Activated CD4-positive, CD25-positive, alpha-beta regulatory T cell treated with anti-CD3 and anti-CD28 coated beads, Interleukin-2, amount 50 U/mL, for 72 hours (primary cell): ENCODE measurements around the gene LRIT2.

Source experiments
- DNase-seq: peaks from one replicate; pipeline ENCODE4 v3.0.0; 2021

Gene LRIT2

GRCh38 chr10:84225427-84226173 is at the start of gene LRIT2:
LRIT2 (minus strand) TSS chr10:84225544; CDS start chr10:84225520, 24 bp downstream.
- no peak for DNase-seq

GRCh38 chr10:84270708-84271107 is 45.4 kb upstream of the LRIT2 start:
- no peak for DNase-seq

GRCh38 chr10:84269773-84270172 is 44.4 kb upstream of the LRIT2 start:
- no peak for DNase-seq

- no peak for DNase-seq
Measured at GRCh38 chr10:84269162-84269561, 43.8 kb upstream of the LRIT2 start.

- peak; percentile 71 for DNase-seq
Measured at GRCh38 chr10:84267503-84268126, 42.3 kb upstream of the LRIT2 start.

- no peak for DNase-seq
Measured at GRCh38 chr10:84265418-84265817, 40.1 kb upstream of the LRIT2 start.

- peak; percentile 73 for DNase-seq
Measured at GRCh38 chr10:84264611-84265141, 39.3 kb upstream of the LRIT2 start.

GRCh38 chr10:84263716-84264115 is 38.4 kb upstream of the LRIT2 start:
- no peak for DNase-seq

- no peak for DNase-seq
Measured at GRCh38 chr10:84262190-84262956, 37.0 kb upstream of the LRIT2 start.

- no peak for DNase-seq
Measured at GRCh38 chr10:84261236-84261915, 36.0 kb upstream of the LRIT2 start.

- no peak for DNase-seq
Measured at GRCh38 chr10:84258034-84258695, 32.8 kb upstream of the LRIT2 start.

- DNase-seq = no peak
Measured at GRCh38 chr10:84257343-84258020, 32.1 kb upstream of the LRIT2 start.

GRCh38 chr10:84256510-84257342 is 31.4 kb upstream of the LRIT2 start:
- peak; percentile 52 for DNase-seq

GRCh38 chr10:84254552-84255478 is 29.5 kb upstream of the LRIT2 start:
- no peak for DNase-seq

GRCh38 chr10:84248794-84249193 is 23.4 kb upstream of the LRIT2 start:
- no peak for DNase-seq

GRCh38 chr10:84247496-84247895 is 22.2 kb upstream of the LRIT2 start:
- no peak for DNase-seq

GRCh38 chr10:84244651-84245270 is 19.4 kb upstream of the LRIT2 start, which contains the start of gene RGR:
RGR (plus strand) TSS chr10:84245053; CDS start chr10:84245091, 38 bp downstream.
- no peak for DNase-seq

GRCh38 chr10:84243759-84244158 is 18.4 kb upstream of the LRIT2 start:
- no peak for DNase-seq

GRCh38 chr10:84241185-84241790 is 15.9 kb upstream of the LRIT2 start, which contains the start of gene LRIT1:
LRIT1 (minus strand) TSS chr10:84241546; CDS start chr10:84241439, 107 bp downstream.
- DNase-seq = no peak
